ENCODE results near the gene PNLIPRP3.

DNA sequence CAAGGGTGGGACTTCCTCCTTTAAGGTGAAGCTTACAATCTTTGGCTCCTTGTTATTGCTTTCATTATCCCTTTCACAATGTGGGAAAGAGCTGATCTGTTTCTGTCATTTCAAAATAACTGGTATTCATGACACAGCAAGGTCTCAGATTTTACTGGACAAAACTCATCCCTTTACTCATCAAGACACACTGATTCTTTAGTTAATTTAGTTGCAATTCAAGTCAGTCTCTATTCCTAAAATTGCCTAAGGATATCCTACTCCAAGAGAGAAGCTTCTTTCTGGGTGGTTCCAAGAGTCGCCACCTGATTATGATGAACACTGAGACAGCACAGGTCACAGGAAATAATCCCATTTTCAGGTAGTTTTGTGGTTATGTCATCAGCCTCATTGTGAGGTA lies 5.8 kb upstream of the PNLIPRP3 start:
- TF ChIP-seq, protein P1, sequence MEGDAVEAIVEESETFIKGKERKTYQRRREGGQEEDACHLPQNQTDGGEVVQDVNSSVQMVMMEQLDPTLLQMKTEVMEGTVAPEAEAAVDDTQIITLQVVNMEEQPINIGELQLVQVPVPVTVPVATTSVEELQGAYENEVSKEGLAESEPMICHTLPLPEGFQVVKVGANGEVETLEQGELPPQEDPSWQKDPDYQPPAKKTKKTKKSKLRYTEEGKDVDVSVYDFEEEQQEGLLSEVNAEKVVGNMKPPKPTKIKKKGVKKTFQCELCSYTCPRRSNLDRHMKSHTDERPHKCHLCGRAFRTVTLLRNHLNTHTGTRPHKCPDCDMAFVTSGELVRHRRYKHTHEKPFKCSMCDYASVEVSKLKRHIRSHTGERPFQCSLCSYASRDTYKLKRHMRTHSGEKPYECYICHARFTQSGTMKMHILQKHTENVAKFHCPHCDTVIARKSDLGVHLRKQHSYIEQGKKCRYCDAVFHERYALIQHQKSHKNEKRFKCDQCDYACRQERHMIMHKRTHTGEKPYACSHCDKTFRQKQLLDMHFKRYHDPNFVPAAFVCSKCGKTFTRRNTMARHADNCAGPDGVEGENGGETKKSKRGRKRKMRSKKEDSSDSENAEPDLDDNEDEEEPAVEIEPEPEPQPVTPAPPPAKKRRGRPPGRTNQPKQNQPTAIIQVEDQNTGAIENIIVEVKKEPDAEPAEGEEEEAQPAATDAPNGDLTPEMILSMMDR (IDR thresholded peaks at IDR 0.05; ENCODE audit: extremely low read depth in 1 of 2, insufficient read depth in 1 of 2, low read depth in 1 of 2, low read length in 2 of 2): no peak
- TF ChIP-seq POLR2AphosphoS5 (IDR thresholded peaks at IDR 0.05; ENCODE audit: insufficient read depth, low read depth, low read length) (no peak), EZH2 (IDR thresholded peaks at IDR 0.05; ENCODE audit: borderline replicate concordance, low read depth, low read length, severe bottlenecking) (no peak), POLR2A (IDR thresholded peaks at IDR 0.05; ENCODE audit: low read depth, low read length) (no peak), MYC (IDR thresholded peaks at IDR 0.05; ENCODE audit: low read depth, low read length) (no peak), FOS (IDR thresholded peaks at IDR 0.05; ENCODE audit: borderline replicate concordance, insufficient read depth, low read length) (no peak)

Data from endothelial cell of umbilical vein (primary cell).